NCI-H345 treated with DMSO at 0.1 percent for 48 hours (cell line): ENCODE results near the gene MASP1.

ENCODE experiments used
- DNase-seq: peaks from one replicate; lab custom pipeline; 2025; ENCODE audit not compliant: unreplicated experiment; lab: John Stamatoyannopoulos, UW

MASP1 gene

GRCh38 chr3:187291512-187292132 lies at the start of gene MASP1:
TSS of gene MASP1 (minus strand) at chr3:187291737. CDS start at chr3:187291632, 105 bp downstream.
- no peak for DNase-seq

- no peak for DNase-seq
Observed at GRCh38 chr3:187340578-187340977, 49.0 kb upstream of the MASP1 start.

GRCh38 chr3:187336322-187336721 lies 44.8 kb upstream of the MASP1 start:
- DNase-seq = no peak

- no peak for DNase-seq
Observed at GRCh38 chr3:187334904-187335303, 43.4 kb upstream of the MASP1 start.

- no peak for DNase-seq
Observed at GRCh38 chr3:187328691-187329090, 37.2 kb upstream of the MASP1 start.

- DNase-seq = no peak
Observed at GRCh38 chr3:187327845-187328244, 36.3 kb upstream of the MASP1 start.

- no peak for DNase-seq
Observed at GRCh38 chr3:187325632-187326031, 34.1 kb upstream of the MASP1 start.

GRCh38 chr3:187323091-187323490 lies 31.6 kb upstream of the MASP1 start:
- no peak for DNase-seq

GRCh38 chr3:187322291-187322690 lies 30.8 kb upstream of the MASP1 start:
- no peak for DNase-seq

- no peak for DNase-seq
Observed at GRCh38 chr3:187321766-187322165, 30.2 kb upstream of the MASP1 start.

GRCh38 chr3:187319699-187320302 lies 28.3 kb upstream of the MASP1 start:
- no peak for DNase-seq

- DNase-seq = peak; percentile 58
Observed at GRCh38 chr3:187318819-187319616, 27.5 kb upstream of the MASP1 start.

GRCh38 chr3:187315872-187316271 lies 24.3 kb upstream of the MASP1 start:
- no peak for DNase-seq

GRCh38 chr3:187314176-187314575 lies 22.6 kb upstream of the MASP1 start:
- no peak for DNase-seq

GRCh38 chr3:187310954-187311470 lies 19.5 kb upstream of the MASP1 start:
- no peak for DNase-seq

- no peak for DNase-seq
Observed at GRCh38 chr3:187310226-187310625, 18.7 kb upstream of the MASP1 start.

GRCh38 chr3:187305881-187306280 lies 14.3 kb upstream of the MASP1 start:
- DNase-seq = no peak

GRCh38 chr3:187299611-187300010 lies 8.1 kb upstream of the MASP1 start:
- DNase-seq = no peak

- no peak for DNase-seq
Observed at GRCh38 chr3:187296911-187297310, 5.4 kb upstream of the MASP1 start.

- DNase-seq = no peak
Observed at GRCh38 chr3:187296058-187296457, 4.5 kb upstream of the MASP1 start.

- DNase-seq = no peak
Observed at GRCh38 chr3:187295316-187296034, 3.9 kb upstream of the MASP1 start.
